ENCODE measurements around the gene VPS11. TPM values are rescaled to one million over a fixed set of nuclear protein-coding genes. Genes with fewer than 3 reads are reported as not detected.

Gene VPS11
- total and polyA plus RNA-seq, 8 donors = 14.2 to 47.4 (median 17.2) TPM

DNA sequence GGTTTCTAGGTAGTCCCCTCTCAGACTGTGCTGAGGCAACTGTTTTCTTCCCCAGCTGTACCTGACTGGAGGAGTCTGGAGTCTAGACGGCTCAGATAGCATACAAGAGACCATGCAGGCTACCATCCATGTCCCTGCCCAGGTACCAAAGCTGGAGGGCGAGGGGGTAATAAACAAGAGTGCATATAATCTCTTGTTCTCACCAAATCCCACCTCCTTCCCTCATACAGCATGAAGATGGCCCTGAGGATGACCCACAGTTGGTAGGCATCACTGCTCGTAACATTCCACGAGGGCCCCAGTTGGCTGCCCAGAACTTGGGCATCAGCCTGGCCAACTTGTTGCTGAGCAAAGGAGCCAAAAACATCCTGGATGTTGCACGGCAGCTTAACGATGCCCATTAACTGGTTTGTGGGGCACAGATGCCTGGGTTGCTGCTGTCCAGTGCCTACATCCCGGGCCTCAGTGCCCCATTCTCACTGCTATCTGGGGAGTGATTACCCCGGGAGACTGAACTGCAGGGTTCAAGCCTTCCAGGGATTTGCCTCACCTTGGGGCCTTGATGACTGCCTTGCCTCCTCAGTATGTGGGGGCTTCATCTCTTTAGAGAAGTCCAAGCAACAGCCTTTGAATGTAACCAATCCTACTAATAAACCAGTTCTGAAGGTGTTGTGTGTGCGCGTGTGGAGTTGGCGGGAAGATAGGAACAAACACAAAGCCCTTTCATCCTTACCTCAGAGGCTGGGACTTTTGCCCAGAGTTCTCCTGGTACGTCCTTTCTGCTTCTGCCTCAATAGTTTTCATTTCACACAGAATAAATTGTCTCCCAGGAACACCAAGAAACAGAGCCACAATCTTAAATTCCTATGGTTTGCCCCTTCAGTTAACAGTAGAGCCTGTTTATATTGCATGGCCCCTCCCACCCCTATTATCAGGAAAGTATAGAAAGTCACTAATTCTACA, 25.5 kb downstream of the VPS11 start:
- intact Hi-C loops (cut with DNase I) = no loop called here
- DNase-seq (no peak), ATAC-seq (no peak), FAIRE-seq (no peak)
- H3K27ac ChIP-seq = peak overlapping the region in 3 of 4 donors; percentile 85 to 93 (median 93)
- H3K36me3 ChIP-seq = peaks cover 0 to 18% (median 0%) of the 10 kb centered on the region in 3 donors
- TF ChIP-seq, protein P1, sequence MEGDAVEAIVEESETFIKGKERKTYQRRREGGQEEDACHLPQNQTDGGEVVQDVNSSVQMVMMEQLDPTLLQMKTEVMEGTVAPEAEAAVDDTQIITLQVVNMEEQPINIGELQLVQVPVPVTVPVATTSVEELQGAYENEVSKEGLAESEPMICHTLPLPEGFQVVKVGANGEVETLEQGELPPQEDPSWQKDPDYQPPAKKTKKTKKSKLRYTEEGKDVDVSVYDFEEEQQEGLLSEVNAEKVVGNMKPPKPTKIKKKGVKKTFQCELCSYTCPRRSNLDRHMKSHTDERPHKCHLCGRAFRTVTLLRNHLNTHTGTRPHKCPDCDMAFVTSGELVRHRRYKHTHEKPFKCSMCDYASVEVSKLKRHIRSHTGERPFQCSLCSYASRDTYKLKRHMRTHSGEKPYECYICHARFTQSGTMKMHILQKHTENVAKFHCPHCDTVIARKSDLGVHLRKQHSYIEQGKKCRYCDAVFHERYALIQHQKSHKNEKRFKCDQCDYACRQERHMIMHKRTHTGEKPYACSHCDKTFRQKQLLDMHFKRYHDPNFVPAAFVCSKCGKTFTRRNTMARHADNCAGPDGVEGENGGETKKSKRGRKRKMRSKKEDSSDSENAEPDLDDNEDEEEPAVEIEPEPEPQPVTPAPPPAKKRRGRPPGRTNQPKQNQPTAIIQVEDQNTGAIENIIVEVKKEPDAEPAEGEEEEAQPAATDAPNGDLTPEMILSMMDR (IDR thresholded peaks at IDR 0.05) = no peak
- peak overlapping the region in 3 of 4 donors; percentile 60 to 85 (median 77) for H3K4me3 ChIP-seq
- no peaks in the 10 kb centered on the region for H3K27me3 ChIP-seq
- H3K4me1 ChIP-seq = peaks cover 9 to 16% (median 11%) of the 10 kb centered on the region in 3 donors
- no peaks in the 10 kb centered on the region for H3K9me3 ChIP-seq
- WGBS, 2 donors = 34 to 38% methylated on average over 12 of the region's 12 CpGs

DNA sequence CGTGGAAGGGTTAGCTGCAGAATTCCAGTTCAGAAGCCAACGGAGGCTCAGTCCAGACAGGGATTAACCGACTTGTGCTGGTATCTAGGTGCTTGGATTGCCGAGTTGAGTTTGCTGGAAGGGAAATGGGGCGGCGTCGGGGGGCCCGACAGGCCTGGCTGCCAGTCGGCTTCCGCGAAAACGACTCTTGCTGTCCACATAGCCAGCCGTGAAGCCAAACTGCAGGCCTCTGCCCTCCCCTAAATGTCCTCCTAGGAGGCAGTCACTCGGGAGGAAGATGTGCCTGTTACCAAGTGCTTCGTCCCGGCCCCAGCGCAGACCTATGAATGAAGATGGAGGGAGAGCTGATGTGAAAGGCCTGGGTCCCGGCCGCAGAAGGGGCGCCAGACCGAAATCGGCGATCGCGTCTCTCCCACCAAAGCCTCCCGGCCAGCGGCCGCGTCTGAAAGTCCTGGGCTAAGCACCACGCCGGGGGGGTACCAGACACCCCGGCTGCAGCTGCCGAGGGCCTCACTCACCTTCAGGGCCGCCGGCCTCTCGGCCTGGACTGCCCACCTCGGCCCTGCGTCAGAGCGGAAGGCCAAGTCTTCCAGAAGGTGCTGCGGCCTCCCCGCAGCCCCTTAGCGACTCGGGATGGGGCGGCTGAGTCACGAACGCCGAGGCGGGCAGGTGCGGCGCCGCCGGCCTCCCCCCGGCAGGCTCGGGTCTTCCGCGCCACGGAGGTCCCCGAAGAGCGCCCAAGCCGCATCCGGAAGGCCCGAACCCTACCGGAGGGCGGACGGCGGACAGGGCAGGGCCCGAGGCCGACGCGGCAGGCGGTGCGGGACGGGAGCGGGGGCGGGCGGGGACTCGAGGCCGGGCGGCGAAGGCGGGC, 26.6 kb downstream of the VPS11 start:
- FAIRE-seq = no peak
- H3K36me3 ChIP-seq = peaks cover 0 to 18% (median 0%) of the 10 kb centered on the region in 3 donors
- 0% methylated on average over 65 to 81 of the region's 81 CpGs for WGBS, 2 donors
- peak in 4 of 6 donors; percentile 52 to 85 (median 72) for DNase-seq
- TF ChIP-seq, protein P1 (IDR thresholded peaks at IDR 0.05) = no peak
- no peaks in the 10 kb centered on the region for H3K9me3 ChIP-seq
- H3K4me3 ChIP-seq = peak overlapping the region; percentile 60 to 85 (median 78)
- H3K4me1 ChIP-seq = peaks cover 9 to 16% (median 11%) of the 10 kb centered on the region in 3 donors
- H3K27me3 ChIP-seq = no peaks in the 10 kb centered on the region
- peak; percentile 14 to 38 (median 24) for ATAC-seq
- intact Hi-C loops (cut with DNase I) = no loop called here
- H3K27ac ChIP-seq = peak overlapping the region; percentile 85 to 93 (median 90)

DNA sequence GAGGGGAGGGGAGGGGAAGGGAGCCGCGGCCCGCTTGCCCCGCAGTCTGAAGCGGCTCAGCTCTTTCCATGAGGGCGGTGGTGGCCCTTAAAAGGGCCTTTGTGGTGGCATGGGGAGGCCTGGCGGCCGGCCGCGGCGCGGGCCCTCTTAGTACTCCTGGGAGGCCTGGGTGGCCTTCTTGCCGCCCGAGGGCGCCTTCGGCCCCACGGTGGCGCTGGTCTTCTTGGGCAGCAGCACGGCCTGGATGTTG, 27.1 kb downstream of the VPS11 start:
- Histone ChIP-seq H3K27me3 (no peaks in the 10 kb centered on the region), H3K4me3 (peak overlapping the region; percentile 60 to 85 (median 78)), H3K9me3 (no peaks in the 10 kb centered on the region), H3K36me3 (peaks cover 0 to 18% (median 0%) of the 10 kb centered on the region in 3 donors), H3K4me1 (peaks cover 9 to 16% (median 11%) of the 10 kb centered on the region in 3 donors), H3K27ac (peak overlapping the region; percentile 85 to 93 (median 90))
- peak; percentile 84 to 89 (median 85) for ATAC-seq
- WGBS, 2 donors = 0% methylated on average over 19 of the region's 19 CpGs
- TF ChIP-seq, protein P1 (IDR thresholded peaks at IDR 0.05) = peak; percentile 41 to 71 (median 65)
- peak; percentile 84 to 95 (median 88) for DNase-seq
- no peak for FAIRE-seq
- intact Hi-C loops (cut with DNase I) = no loop called here

DNA sequence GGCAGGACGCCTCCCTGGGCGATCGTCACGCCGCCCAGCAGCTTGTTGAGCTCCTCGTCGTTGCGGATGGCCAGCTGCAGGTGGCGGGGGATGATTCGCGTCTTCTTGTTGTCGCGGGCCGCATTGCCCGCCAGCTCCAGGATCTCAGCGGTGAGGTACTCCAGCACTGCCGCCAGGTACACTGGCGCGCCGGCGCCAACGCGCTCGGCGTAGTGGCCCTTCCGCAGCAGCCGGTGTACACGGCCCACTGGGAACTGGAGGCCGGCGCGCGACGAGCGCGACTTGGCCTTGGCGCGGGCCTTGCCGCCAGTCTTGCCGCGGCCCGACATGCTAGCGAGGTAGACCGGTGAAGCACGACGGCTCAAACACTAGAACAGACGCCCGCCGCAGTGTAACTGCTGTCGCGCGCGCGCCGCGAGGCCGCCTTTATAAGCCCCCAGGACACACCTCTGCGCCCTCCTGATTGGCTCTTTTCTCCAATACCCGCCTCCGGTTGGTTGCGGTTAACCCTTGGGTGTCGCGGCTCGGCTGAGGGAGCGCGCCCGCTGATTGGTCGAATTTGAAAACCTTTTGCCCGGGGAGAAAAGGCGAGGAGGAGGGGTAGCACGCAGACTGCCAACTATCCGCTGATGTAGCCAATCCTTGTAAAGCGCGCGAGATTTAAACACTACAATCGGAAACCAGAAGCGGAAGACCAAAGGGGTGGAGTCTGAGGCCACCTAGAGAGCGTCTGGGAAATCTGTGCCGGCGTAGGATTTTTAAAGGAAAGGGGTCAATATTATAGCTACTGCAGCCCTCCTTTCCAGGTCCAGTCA, 27.7 kb downstream of the VPS11 start:
- TF ChIP-seq, protein P1 (IDR thresholded peaks at IDR 0.05) = no peak
- 1% methylated on average over 74 to 79 of the region's 79 CpGs for WGBS, 2 donors
- Histone ChIP-seq H3K27me3 (no peaks in the 10 kb centered on the region), H3K27ac (peak overlapping the region; percentile 85 to 93 (median 90)), H3K4me3 (peak overlapping the region; percentile 60 to 85 (median 78)), H3K36me3 (peaks cover 0 to 18% (median 0%) of the 10 kb centered on the region in 3 donors), H3K4me1 (peaks cover 10 to 20% (median 12%) of the 10 kb centered on the region in 3 donors), H3K9me3 (no peaks in the 10 kb centered on the region)
- ATAC-seq (peak; percentile 91 to 96 (median 92)), DNase-seq (peak; percentile 97 to 99 (median 99)), FAIRE-seq (peak; percentile 97)
- intact Hi-C loops (cut with DNase I) = no loop called here

Data from pancreas (tissue), 10 donors.